ENCODE measurements around the gene MST1R.

DNA sequence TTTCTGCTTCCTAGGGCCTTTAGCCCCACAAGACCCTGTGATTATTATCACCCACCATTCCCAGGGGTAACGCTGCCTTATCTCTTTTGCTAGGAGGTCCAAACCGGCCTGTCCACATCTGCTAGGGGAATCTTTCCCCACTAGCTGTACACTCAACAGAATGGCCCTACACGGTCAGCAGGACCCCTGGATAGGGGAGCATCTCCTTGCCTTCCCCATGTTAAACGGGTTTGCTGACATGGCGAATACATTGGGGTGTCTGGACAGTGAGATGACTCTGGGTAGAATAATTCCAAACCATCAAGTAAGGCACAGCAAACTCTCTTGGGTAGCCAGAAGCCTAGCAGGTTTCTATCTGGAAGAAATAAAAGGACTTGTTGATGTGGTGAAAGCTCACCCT lies 48.0 kb downstream of the MST1R start:
- TF ChIP-seq, protein P1, sequence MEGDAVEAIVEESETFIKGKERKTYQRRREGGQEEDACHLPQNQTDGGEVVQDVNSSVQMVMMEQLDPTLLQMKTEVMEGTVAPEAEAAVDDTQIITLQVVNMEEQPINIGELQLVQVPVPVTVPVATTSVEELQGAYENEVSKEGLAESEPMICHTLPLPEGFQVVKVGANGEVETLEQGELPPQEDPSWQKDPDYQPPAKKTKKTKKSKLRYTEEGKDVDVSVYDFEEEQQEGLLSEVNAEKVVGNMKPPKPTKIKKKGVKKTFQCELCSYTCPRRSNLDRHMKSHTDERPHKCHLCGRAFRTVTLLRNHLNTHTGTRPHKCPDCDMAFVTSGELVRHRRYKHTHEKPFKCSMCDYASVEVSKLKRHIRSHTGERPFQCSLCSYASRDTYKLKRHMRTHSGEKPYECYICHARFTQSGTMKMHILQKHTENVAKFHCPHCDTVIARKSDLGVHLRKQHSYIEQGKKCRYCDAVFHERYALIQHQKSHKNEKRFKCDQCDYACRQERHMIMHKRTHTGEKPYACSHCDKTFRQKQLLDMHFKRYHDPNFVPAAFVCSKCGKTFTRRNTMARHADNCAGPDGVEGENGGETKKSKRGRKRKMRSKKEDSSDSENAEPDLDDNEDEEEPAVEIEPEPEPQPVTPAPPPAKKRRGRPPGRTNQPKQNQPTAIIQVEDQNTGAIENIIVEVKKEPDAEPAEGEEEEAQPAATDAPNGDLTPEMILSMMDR (IDR thresholded peaks at IDR 0.05; ENCODE audit: borderline replicate concordance, extremely low read depth, low read length, poor library complexity, severe bottlenecking) = no peak
- TF ChIP-seq EZH2 (IDR thresholded peaks at IDR 0.05; ENCODE audit: borderline replicate concordance, low read depth, low read length, severe bottlenecking) = no peak
